NCI-H1436 treated with DMSO at 0.1 percent for 48 hours (cell line): ENCODE measurements around the gene UQCC5.
"Not testable (repeated sequence)": the region's sequence is repeated elsewhere in the genome, so short reads cannot be mapped to it uniquely, and the experiment has no call there.

Source experiments
- DNase-seq: peaks from one replicate; lab custom pipeline; 2025; lab: John Stamatoyannopoulos, UW

UQCC5 gene

DNA sequence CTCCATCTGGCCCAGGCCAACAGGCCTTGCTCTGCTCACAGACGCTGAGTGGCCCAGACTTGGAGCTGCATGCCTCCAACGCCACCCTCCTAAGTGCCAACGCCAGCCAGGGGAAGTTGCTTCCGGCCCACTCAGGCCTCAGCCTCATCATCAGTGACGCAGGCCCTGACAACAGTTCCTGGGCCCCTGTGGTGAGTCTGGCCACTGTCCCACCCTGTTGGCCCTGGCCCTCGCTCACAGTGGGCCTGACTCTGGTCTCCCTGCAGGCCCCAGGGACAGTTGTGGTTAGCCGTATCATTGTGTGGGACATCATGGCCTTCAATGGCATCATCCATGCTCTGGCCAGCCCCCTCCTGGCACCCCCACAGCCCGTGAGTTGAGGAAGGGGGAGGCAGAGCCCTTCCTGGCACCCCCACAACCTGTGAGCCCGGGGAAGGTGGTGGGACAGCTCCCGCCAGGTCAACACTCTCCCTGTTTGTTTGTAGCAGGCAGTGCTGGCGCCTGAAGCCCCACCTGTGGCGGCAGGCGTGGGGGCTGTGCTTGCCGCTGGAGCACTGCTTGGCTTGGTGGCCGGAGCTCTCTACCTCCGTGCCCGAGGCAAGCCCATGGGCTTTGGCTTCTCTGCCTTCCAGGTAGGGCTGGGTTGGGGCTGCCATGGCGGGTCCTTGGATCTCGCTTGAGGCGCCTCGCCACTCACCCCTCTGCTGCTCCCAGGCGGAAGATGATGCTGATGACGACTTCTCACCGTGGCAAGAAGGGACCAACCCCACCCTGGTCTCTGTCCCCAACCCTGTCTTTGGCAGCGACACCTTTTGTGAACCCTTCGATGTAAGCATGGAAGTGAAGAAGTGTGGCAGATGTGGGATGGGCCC, 12.8 kb upstream of the UQCC5 start:
- no peak for DNase-seq

- no peak for DNase-seq
Measured at GRCh38 chr3:52524258-52524751, 12.1 kb upstream of the UQCC5 start.

- DNase-seq: no peak
Measured at GRCh38 chr3:52524752-52525679, 11.4 kb upstream of the UQCC5 start.

GRCh38 chr3:52525680-52526561, 10.5 kb upstream of the UQCC5 start:
- DNase-seq: no peak

DNA sequence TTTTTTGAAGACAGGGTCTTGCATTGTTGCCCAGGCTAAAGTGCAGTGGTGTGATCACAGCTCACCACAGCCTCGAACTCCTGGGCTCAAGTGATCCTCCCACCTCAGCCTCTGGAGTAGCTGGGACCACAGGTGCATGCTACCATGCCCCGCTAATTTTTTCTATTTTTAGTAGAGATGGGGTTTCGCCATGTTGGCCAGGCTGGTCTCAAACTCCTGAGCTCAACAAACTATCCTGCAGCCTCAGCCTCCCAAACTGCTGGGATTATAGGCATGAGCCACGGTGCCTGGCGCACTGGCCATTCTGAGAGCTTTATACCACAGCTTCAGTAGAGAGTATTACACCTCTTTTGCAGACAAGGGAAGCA, 9.8 kb upstream of the UQCC5 start:
- not testable (repeated sequence) for DNase-seq

DNA sequence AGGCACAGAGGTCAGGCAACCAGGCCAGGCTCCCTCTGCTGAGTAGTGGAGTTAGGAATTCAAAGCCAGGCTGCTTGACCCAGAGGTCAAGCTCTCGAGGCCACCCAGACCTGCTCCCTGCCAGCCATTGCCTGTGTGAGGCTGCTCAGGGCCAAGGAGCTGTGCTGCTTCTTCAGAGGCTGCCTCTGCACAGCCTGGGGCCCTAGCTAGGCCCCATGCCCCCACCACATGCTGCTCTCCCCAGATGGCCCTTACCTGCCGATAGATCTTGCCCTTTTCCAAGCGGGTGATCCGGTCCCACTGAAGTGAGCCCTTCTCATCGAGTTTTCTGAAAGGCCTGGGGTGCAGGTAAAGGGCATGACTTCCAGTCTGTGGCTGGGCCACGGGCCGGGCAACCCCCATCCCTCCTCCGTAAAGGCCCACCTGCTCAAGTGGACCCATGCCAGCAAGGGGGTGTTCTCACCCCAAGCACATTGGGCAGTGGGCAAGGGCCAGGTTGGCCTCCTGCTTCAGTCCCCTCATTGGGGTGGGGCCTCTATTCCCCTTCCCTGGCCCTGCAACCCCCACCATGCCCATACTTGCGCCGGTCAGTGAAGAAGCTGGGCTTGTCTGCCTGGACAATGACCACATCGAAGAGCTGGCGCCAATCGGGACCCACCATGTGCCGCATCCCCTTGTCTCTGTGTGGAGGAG, 9.2 kb upstream of the UQCC5 start:
- DNase-seq: no peak

- DNase-seq: no peak
Measured at GRCh38 chr3:52527732-52528585, 8.4 kb upstream of the UQCC5 start.

DNA sequence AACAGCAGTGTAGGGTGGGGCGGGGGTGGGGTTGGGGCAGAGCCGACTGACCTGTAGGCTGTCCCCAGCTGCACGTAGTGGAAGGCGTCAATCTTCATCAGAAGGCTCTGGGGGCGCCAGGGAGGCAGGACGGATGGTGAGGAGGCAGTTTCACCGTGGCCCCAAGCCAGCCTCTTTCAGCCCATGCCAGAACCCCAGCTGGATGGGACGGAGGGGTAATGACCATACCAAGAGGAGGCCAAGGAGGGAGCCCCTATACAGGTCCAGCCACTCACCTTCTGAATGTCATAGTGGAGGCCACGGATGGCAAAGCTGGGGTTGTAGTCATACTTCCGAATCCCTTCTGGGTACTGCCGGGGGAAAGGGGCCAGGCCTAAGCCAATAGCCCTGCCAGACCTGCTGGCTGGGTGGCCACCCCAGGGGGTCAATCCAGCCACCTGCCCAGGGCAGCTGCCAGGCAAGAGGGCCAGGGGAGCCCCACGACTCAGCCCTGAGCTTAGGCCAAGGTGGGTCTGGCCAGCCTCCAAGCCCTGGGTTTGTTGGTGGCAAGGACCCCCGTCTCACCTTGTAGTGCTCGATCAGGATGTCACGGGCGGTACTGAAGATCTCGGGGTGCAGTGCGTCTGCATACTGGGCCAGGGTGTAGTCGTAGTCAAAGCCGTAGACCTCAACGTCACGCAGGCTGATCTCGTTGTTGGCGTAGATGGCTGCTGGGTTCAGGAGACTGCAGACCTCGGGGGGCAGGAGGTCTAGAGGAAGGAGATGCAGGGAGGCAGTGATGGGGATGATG, 7.6 kb upstream of the UQCC5 start:
- DNase-seq: no peak

- no peak for DNase-seq
Measured at GRCh38 chr3:52529376-52530333, 6.8 kb upstream of the UQCC5 start.

GRCh38 chr3:52530918-52531826, 5.2 kb upstream of the UQCC5 start:
- no peak for DNase-seq

- no peak for DNase-seq
Measured at GRCh38 chr3:52531860-52532516, 4.4 kb upstream of the UQCC5 start.

GRCh38 chr3:52532517-52532837, 3.9 kb upstream of the UQCC5 start:
- no peak for DNase-seq

DNA sequence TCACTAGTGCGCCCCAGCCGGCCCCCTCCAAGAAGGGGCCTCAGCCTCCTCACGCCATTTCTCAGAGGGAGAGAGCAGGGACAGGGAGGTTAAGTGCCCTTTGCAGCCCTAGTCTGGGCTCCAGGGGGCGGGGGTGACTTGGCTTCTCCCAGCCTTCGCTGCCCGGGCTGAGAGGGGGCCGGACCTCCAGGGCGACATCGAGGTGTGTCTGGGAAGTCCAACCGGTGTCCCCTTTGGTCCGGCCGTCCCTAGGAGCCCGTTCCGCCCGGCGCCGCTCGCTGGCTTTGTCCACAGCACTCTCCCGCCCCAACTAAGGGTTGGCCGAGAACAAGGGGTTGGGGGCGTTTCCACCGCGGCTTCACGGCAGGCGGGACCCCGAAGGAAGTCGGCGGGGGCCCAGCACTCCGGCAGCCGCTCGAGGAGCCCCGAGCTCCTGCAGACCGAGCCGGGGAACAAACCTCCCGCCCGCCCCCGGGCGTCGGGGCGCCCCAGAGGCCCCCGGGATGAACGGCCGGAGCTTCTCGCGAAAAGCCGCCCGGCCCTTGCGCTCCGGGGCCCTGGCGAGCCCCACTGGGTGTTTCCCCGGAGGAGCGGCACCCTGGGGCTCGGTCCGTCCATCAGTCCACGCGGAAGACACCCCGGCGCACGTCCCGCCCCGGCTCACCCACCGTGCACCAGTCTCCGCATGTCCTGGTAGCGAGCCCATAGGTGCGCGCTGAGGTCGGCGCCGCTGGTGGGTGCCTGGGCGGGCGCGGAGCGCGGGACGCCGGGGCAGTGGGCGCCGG, 3.4 kb upstream of the UQCC5 start:
- no peak for DNase-seq

- DNase-seq: no peak
Measured at GRCh38 chr3:52533623-52534280, 2.7 kb upstream of the UQCC5 start, which contains the start of gene NT5DC2. NT5DC2 (minus strand) TSS chr3:52533857; CDS start chr3:52533737, 120 bp downstream.
